Middle frontal gyrus (tissue), 1 donor: ENCODE measurements around the gene CD276.
"Not testable (repeated sequence)": the region's sequence is repeated elsewhere in the genome, so short reads cannot be mapped to it uniquely, and the experiment has no call there.

Experiments
- DNase-seq: peaks from one replicate; pipeline ENCODE4 v3.0.0-alpha.2; 2015; ENCODE audit warnings: low spot score; ENCODE audit errors: extremely low spot score

Gene CD276

GRCh38 chr15:73683777-73684580 lies at the start of gene CD276:
Gene CD276, plus strand, starts transcription at chr15:73684383. Its CDS starts 15,257 bp downstream, at chr15:73699640.
- peak; percentile 77 for DNase-seq

DNA sequence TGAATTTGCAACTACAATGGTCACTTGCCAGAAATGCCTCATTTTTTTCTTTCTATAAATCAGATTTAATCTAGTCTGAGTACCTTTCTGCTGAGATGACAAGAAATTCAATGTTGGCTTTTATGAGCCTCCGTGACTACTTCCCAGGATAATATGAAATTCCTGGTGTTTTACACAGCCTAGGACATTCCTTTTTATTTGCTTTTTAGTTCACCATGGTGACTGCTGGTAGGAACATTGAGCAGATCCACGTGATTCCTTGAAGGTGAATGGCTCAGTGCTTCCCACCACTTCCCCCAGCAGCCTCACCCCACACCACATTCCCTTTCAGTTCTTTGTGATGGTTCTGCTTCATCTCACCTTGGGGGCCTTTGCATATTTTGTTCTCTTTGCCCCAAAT lies 46.7 kb upstream of the CD276 start:
- no peak for DNase-seq

DNA sequence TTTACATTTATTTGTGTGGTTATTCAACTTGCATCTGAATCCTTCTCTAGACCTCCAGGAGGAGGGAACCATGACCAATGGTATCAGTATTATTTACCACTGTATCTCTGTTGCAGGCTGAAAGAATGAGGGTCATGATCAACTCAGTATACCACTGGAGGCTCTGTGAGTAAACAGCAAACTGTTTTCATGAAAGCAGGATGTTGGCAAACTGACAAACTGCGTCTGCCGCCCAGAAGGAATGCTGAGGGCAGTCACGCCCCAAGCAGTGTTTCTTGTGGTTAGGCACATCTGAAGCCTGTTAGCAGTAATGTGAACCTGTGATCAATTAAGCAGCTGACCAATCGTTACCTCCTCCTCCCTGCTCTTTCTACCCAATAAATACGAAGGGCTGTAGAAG lies 44.7 kb upstream of the CD276 start:
- not testable (repeated sequence) for DNase-seq

DNA sequence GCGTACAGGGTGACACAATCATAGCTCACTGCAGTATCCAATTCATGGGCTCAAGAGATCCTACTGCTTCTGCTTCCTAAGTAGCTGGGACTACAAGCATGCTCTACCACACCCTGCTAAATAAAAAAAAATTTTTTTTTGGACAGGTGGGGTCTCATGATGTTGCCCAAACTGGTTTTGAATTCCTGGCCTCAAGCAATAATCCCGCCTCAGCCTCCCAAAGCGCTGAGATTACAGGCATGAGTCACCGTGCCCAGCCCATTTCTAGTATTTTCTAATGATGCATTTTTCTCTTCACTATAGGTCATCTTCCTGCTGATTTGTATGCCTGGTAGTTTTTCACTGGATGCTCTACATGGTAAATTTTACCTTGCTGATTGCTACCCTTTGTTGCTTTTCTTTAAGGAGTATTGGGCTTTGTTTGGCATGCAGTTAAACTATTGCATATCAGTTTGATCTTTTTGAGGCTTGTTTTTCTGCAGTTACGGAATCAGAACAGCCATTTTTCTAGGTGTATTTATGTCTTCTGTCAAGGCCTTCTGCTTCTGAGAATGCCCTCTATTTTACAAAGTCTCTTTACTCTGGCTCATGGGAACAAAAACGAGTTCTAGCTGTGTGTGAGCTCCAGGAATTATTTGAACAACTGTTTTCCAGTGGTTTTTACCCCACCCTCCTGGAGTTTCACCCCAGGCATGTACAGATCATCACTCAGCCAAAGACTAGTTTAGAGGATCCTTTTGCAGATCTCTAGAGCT lies 36.7 kb upstream of the CD276 start:
- DNase-seq, result no peak

DNA sequence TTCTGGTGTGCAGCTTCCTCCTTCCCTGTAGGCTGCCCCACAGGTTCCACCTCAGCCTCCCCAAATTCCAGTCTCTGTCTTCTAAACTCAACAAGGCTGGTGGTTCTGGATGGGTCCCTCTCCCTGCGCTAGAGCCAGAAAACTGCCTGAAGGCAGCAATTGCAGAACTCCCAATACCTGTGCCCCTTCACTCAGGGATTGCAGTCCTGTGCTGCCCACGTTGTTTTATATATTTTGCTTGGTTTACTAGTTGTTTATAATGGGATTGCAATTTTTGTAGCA lies 36.2 kb upstream of the CD276 start:
- no peak for DNase-seq

- no peak for DNase-seq
Measured at GRCh38 chr15:73650416-73651126, 33.6 kb upstream of the CD276 start.

GRCh38 chr15:73654659-73655058 lies 29.5 kb upstream of the CD276 start:
- no peak for DNase-seq

GRCh38 chr15:73655724-73656123 lies 28.5 kb upstream of the CD276 start:
- no peak for DNase-seq

- no peak for DNase-seq
Measured at GRCh38 chr15:73658645-73659044, 25.5 kb upstream of the CD276 start.

DNA sequence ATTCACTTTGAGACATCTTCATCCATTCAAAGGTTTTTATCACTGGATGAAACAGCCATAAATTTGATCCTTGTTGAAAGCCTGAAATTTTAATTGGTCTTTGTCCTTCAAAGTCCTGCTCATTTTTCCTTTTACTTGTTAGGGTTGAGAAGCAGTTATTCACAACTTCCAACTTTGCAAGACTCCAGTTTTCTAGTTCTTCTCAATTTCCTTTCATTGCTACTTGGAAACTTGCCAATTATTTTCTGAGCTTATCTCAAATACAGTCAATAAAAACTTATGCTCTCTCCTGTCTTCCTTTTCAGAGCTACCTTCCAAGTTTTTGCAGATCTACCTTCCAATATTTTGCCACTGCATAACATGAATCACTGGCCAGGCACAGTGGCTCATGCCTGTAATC lies 23.7 kb upstream of the CD276 start:
- DNase-seq, result no peak

GRCh38 chr15:73674587-73674986 lies 9.6 kb upstream of the CD276 start:
- no peak for DNase-seq

DNA sequence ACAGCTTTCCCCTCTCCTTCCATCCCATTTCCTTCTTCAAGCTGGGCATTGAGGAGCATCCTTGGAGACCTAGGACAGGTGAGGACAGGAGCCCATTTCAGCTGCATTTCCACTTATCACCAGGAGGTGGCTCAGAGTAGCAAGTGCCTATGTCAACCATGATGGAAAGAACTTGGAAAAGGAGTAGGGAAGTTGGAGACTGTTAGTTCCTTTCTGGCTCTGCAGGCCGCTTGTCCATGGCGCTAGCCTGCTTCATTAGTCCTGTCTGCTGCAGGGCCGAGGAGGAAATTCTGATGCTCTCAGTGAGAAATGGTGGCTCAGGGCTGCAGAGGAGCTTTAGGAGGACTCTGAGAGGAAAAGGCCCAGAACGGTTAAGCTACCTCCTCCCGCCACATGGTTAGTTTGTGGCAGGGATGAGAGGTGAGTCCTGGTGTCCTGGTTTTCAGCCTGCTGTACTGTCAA lies 7.0 kb upstream of the CD276 start:
- DNase-seq, result no peak

- DNase-seq, result no peak
Measured at GRCh38 chr15:73677733-73678132, 6.5 kb upstream of the CD276 start.

DNA sequence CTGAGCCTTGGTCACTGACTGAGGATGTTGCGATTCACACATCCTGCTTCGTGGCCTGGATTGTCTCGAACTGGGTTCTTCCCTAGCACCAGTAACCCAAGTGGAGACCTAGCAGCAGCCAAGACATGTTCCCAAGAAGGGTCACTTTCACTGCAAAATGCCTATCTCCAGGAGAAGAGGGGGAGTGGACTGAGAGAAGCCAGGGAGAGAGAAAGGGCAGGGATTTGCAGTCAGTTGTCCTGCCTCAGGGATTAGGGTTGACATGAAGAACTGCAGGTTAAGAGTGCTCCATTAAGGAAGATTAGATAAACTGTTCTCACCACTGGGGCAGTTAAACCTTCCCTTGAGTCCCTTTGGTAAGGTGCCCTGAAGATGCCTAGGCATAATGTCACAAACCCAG lies 5.7 kb upstream of the CD276 start:
- DNase-seq, result no peak

GRCh38 chr15:73679180-73679579 lies 5.0 kb upstream of the CD276 start:
- DNase-seq, result no peak

DNA sequence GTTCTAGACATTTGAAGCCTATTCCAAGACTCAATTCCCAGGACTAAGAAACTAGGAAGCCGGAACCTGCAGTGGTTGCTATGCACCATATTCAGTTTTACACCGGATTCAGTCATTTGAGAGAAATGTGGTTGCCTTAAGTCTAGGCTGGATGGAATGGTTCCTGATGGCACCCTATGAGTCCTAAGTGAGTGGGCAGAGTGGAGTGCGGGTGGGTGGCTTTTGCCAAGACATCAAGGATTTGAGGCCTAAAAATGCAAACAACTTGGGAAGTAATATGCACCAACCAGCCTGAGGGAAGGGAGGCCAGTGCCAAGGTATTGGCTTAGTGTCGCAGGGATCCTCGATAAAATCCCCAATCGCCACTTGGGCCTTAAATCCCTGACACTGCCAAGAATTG lies 4.2 kb upstream of the CD276 start:
- DNase-seq, result no peak

GRCh38 chr15:73680549-73680948 lies 3.6 kb upstream of the CD276 start:
- no peak for DNase-seq

DNA sequence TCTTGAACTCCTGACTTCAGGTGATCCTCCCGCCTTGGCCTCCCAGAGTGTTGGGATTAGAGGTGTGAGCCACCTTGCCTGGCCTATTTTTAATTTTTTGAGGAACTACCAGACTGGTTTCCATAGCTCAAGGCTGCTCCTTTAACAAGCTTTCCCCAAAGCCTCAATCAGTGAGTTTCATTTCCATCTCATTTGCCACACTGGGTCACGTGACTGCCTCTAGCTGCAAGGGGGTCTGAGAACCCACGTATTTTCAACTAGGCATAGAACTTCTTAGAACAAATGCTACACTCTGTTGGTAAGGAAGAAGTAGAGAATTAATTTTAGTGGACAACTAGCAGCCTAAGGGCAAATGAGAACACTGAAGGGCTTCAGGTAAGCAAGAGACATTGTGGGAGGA lies 3.1 kb upstream of the CD276 start:
- DNase-seq, result no peak

DNA sequence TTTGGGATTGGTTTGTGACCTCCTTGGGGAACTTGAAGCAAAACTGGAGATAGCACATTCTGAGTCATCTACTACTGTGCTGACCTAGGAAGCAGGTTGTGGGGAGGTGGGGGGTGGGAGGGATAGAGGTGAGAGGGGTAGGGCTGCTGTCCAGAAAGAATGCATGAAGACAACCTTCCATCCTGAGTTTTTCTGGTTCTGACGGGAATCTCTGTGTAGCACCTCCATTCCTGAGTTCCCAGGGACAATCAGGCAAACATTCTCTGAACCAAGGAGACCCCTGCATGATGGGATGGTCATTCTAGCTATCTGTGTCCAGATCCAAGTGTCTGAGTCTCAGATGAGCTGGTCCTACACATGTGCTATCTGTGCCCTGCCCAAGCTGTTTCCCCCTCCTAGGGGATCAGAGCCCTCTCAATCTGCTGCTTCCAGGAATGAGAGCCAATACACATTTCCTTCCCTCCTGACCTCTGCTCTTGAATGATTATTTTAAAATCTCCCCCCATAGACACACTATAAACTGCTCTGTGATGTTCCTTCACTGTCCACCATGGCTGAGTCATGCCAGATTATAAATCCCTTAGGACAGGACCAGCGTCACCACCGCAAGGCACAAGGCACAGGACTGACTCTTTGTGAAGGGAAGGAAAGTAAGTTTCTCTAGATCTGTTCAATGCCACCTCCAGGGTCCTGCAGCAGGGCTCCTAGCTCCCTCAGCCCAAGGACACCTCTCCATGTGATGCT lies 2.2 kb upstream of the CD276 start:
- no peak for DNase-seq

GRCh38 chr15:73682600-73683090 lies 1.5 kb upstream of the CD276 start:
- no peak for DNase-seq

DNA sequence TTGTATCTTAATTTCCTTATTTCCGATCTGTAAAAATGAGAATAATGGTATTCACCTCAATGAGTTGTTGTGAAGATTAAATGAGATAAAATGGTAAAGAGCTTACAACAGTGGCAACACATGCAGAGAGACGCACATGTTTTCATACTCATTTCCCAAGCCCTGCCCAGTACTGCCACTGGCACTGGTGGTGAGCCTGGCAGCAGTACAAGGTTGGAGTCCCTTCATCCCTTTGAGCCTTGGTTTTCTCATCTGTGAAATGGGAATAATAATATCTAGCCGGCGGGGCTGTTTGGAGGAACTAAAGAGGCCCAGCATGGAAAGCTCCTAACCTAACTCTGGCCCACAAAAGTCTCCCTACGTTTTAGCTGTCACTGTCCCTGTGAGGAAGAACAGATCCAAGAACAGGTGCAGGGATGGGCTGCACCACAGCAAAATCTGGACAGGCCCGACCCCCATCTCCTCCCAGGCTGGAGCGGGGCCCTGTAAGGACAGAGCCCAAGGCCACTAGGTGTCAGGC lies 866 bp upstream of the CD276 start:
- no peak for DNase-seq
